K562 (cell line): ENCODE data around the gene SESN3. TPM values are rescaled to one million over a fixed set of nuclear protein-coding genes. Genes with fewer than 3 reads are reported as not detected.

Experiments
- GABPB2 ChIP-seq: fragments of 250-450 bp; sonication (Bioruptor Pico); conservative IDR thresholded peaks from 2 replicates; pipeline ENCODE4 v1.5.1; 2021; ENCODE audit warnings: mild to moderate bottlenecking
- MAFF ChIP-seq: IDR thresholded peaks from 2 replicates; pipeline ENCODE4 v1.6.1; 2012; ENCODE audit warnings: low read length, improper control_type of control experiment
- ZNF407 ChIP-seq: fragments of 450-650 bp; IDR thresholded peaks from 2 replicates; pipeline ENCODE4 v1.6.1; 2016; ENCODE audit warnings: low read depth
- polyA plus RNA-seq, 8 experiments: library from polyadenylated mRNA; depleted of rRNA in 4 of 8; stranded (reverse) in 5 of 8; unstranded in 3 of 8; fragments of >200 nt; fragmentation: Nextera tagmentation in 2 of 8; fragmentation: Illumina TruSeq in 1 of 8; extraction: Ambion mirVana in 2 of 8; extraction: Trizol in 1 of 8; gene quantifications; 2 replicates each; pipeline versions ENCODE4 v1.2.1 to v1.2.3, GENCODE V29; 2011 to 2014; ENCODE audit warnings: inconsistent platforms in 1 of 8, missing spikeins in 1 of 8
- total RNA-seq, 7 experiments: library from RNA; depleted of rRNA in 6 of 7; stranded (reverse); fragments of >200 nt in 6 of 7; fragmentation: Illumina TruSeq in 2 of 7; extraction: Trizol in 2 of 7; gene quantifications; 2 replicates each; pipeline versions ENCODE4 v1.2.1 to v1.2.3, GENCODE V29; 2011 to 2021; ENCODE audit warnings: low replicate concordance in 1 of 7

The SESN3 gene
- total and polyA plus RNA-seq, 9 of the 15 experiments (the other 6 are each of a cell fraction or from before 2014, with no cell fraction given): 0.44 to 2.6 (median 1.5) TPM

GRCh38 chr11:95229199-95229992, 1.6 kb downstream of the SESN3 start (continued):
- TF ChIP-seq ZNF407: no peak
- TF ChIP-seq MAFF: peak; percentile 88
- TF ChIP-seq GABPB2 (CRISPR knock-in tag): no peak
